ENCODE data around the gene HSPB1. TPM values are rescaled to one million over a fixed set of nuclear protein-coding genes. Genes with fewer than 3 reads are reported as not detected.
A peak's percentile ranks its signal among the peaks of the same experiment; 100 is the strongest.

The HSPB1 gene
- total RNA-seq, 1 donor from 2014 or later, result 609 TPM

DNA sequence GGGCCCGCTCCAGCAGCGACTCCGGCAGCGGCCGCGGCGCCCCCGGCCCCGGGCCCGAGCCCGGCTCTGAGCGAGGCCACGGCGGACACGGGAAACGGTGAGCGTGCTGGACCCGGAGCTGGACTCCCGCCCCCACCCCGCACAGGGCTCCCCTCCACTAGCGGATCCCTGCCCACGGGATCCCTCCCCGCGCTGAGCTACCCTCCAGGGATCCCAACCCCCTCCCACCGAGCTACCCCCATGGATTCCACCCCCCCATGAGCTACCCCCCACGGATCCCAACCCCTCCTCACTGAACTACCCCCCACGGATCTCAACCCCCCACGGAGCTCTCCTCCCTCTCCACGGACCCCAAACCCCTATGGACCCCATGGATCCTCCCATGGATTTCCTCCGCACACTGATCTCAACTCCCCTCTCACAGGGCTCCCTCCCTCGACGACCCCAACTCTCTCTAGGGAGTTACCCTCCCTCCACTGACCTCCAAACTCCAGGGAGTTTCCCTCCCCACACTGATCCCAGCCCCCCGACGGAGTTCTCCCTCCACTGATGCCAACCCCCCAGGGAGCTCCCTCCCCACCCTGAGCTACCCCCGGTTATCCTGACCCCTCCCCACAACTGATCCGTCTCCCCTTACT is 20.6 kb upstream of the HSPB1 start:
- Histone ChIP-seq H3K4me1 (no peaks in the 10 kb centered on the region), H3K9me3 (no peaks in the 10 kb centered on the region), H3K4me3 (peak overlapping the region; percentile 47), H3K27ac (no peak overlapping the region), H3K27me3 (ENCODE audit: low read depth) (peaks cover 36% of the 10 kb centered on the region), H3K36me3 (no peaks in the 10 kb centered on the region)
- no peak for ATAC-seq
- intact Hi-C loops (cut with DNase I), result no loop called here
- TF ChIP-seq, protein P1, sequence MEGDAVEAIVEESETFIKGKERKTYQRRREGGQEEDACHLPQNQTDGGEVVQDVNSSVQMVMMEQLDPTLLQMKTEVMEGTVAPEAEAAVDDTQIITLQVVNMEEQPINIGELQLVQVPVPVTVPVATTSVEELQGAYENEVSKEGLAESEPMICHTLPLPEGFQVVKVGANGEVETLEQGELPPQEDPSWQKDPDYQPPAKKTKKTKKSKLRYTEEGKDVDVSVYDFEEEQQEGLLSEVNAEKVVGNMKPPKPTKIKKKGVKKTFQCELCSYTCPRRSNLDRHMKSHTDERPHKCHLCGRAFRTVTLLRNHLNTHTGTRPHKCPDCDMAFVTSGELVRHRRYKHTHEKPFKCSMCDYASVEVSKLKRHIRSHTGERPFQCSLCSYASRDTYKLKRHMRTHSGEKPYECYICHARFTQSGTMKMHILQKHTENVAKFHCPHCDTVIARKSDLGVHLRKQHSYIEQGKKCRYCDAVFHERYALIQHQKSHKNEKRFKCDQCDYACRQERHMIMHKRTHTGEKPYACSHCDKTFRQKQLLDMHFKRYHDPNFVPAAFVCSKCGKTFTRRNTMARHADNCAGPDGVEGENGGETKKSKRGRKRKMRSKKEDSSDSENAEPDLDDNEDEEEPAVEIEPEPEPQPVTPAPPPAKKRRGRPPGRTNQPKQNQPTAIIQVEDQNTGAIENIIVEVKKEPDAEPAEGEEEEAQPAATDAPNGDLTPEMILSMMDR (IDR thresholded peaks at IDR 0.05), result no peak
- DNase-seq, result no peak

DNA sequence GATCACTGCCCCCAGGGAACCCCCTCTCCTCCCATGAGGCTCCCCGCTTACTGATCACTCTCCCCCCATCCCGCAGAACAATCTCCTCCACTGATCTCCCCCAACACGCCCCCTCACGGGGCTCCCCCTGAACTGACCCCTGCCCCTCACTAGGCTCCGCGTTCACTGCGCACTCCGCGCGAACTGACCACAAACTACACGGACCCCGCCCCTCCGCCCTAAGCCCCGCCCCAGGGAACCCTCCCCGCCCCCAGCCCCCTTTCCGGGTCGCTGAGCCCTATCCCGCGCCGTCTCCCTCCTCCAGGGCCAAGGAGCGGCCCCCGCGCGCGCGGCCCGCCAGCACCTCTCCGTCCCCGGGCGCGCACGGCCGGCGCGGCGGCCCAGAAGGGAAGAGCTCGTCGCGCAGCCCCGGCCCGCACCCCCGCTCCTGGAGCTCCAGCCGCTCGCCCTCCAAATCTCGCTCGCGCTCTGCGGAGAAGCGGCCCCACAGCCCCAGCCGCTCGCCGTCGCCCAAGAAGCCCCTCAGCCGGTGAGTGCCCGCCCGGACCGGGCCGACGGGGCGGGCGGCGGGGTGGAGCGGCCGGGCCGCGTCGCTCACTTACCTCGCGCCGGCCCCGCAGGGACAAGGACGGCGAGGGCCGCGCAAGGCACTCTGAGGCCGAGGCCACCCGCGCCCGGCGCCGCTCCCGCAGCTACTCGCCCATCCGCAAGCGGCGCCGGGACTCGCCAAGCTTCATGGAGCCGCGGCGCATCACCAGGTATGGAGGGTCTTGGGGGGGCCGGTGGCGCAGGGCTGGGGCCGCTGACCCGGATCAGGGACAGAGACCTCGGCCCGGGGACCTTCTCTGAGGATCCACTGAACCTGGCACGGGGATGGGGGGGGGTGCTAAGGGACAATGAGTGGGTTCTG is 19.9 kb upstream of the HSPB1 start:
- Histone ChIP-seq H3K4me3 (peak overlapping the region; percentile 47), H3K4me1 (no peaks in the 10 kb centered on the region), H3K27me3 (ENCODE audit: low read depth) (peaks cover 30% of the 10 kb centered on the region), H3K9me3 (no peaks in the 10 kb centered on the region), H3K27ac (no peak overlapping the region), H3K36me3 (no peaks in the 10 kb centered on the region)
- ATAC-seq, result peak; percentile 28 to 49
- intact Hi-C loops (cut with DNase I), result no loop called here
- DNase-seq, result no peak
- TF ChIP-seq, protein P1 (IDR thresholded peaks at IDR 0.05), result no peak

DNA sequence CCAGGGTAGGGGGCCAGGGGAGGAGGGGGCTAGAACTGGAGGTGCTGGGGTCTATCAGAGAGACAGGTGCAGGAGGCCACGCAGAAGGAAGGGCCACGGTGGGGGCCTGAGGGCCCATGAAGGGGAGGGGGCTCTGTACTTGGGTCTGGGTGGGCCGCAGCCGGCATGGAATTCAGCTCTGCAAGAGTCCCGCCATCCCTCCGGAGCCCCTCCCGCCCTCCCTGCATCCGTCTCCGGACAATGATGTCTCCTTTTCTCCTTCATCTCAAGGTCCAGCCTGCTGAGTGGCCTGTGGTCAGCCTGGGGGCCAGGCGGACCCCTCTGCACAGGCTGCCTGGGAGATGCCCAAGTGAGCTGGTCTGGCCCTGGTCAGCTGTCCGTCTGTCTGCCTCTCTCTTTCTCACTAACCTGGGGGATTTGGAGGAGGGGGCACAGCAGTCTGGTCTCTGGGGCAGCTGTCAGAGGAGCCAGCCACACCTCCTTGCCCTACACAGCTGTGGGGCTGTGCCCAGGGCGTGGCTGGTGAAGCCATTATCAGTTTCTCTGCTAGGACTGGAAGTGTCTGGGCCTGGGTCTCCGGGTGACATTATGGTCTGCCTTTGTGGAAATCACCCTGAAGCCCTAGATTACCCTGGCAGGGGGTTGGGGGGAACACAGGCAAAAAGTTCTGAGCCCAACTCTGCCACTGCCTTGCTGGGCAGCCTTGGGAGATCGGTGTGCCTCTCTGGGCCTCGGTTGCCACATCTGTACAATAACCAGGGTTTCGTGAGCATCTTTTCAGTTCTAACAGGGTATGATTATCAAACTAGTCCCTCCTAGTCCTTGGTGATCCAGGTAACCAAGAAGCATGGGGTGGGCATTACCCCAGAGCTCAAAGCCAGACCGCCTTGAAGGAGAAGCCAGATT is 19.0 kb upstream of the HSPB1 start:
- intact Hi-C loops (cut with DNase I), result no loop called here
- no peak for DNase-seq
- Histone ChIP-seq H3K4me3 (no peak overlapping the region), H3K36me3 (no peaks in the 10 kb centered on the region), H3K4me1 (no peaks in the 10 kb centered on the region), H3K9me3 (no peaks in the 10 kb centered on the region), H3K27ac (no peak overlapping the region), H3K27me3 (ENCODE audit: low read depth) (peaks cover 28% of the 10 kb centered on the region)
- no peak for ATAC-seq
- TF ChIP-seq, protein P1 (IDR thresholded peaks at IDR 0.05), result no peak

DNA sequence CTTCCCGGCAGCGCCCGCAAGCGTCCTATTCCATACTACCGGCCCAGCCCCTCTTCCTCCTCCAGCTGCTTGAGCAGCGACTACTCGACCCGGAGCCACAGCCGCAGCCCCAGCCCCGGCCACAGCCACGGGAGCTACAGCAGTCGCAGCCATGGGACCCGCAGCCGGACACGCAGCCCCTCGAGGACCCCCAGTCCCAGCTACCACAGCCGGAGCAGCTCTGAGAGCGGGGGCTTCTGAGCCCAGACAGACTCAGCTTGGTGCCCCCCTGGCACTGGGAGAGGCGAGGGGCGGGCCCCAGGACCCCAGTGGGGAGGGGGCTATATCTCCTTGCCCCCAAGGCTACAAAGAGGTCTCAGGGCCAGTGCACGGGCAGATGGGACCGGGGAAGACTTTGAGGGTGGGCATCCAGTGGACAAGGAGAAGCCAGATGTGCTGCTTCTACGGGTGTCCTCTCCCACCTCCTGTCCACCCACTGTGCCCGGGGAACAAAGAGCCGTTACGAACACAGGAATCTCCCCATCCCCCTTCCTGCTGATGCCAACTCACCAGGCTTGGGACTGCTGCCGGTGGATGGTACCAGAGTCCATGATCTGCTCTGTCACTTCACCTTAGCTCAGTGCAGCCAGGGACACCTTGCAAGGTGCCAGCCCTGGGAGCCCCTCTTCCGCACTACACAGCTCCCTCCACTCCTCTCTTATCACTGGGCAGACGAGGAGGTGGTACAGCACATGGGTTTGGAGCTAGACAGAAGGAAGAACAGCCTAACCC is 16.7 kb upstream of the HSPB1 start:
- no peak overlapping the region for H3K27ac ChIP-seq
- peaks cover 23% of the 10 kb centered on the region for H3K27me3 ChIP-seq (ENCODE audit: low read depth)
- DNase-seq (no peak), ATAC-seq (no peak)
- no peaks in the 10 kb centered on the region for H3K9me3 ChIP-seq
- no peaks in the 10 kb centered on the region for H3K36me3 ChIP-seq
- TF ChIP-seq, protein P1 (IDR thresholded peaks at IDR 0.05), result no peak
- no peak overlapping the region for H3K4me3 ChIP-seq
- intact Hi-C loops (cut with DNase I), result no loop called here
- no peaks in the 10 kb centered on the region for H3K4me1 ChIP-seq
